HUES6 (cell line): ENCODE measurements around the gene ZSCAN22.

Source experiments
- H3K27ac ChIP-seq: 2 replicates; pipeline ENCODE4 v1.7.0; 2013; ENCODE audit warnings: low read depth, mild to moderate bottlenecking, low read length, inconsistent platforms
- H3K27me3 ChIP-seq: 2 replicates; pipeline ENCODE4 v1.6.1; 2013; ENCODE audit warnings: low read length; ENCODE audit not compliant: control insufficient read depth, insufficient read depth
- H3K36me3 ChIP-seq: 2 replicates; pipeline ENCODE4 v1.6.1; 2013; ENCODE audit warnings: low read length; ENCODE audit not compliant: control insufficient read depth, insufficient read depth
- H3K4me1 ChIP-seq: 2 replicates; pipeline ENCODE4 v1.6.1; 2013; ENCODE audit warnings: low read length; ENCODE audit not compliant: control insufficient read depth, insufficient read depth
- H3K4me3 ChIP-seq: 2 replicates; pipeline ENCODE4 v1.5.1; 2013; ENCODE audit warnings: low read depth, low read length
- H3K9ac ChIP-seq: one replicate; pipeline ENCODE4 v1.6.1; 2013; ENCODE audit warnings: mild to moderate bottlenecking, low read length
- H3K9me3 ChIP-seq: 2 replicates; pipeline ENCODE4 v1.6.1; 2013; ENCODE audit warnings: low read depth, low read length; ENCODE audit not compliant: control insufficient read depth, insufficient read depth

The ZSCAN22 gene

GRCh38 chr19:58326914-58327726 is at the start of gene ZSCAN22:
Gene ZSCAN22, plus strand, starts transcription at chr19:58326994. Its CDS starts 7,809 bp downstream, at chr19:58334803.
- peak within 1 kb of the TSS; percentile 81 for H3K4me3 ChIP-seq
- H3K27ac ChIP-seq, result no peak within 1 kb of the TSS; the same call in 1 of the 2 replicates
- peak within 1 kb of the TSS; percentile 80 for H3K9ac ChIP-seq

GRCh38 chr19:58277197-58277596 is 49.6 kb upstream of the ZSCAN22 start:
- Histone ChIP-seq H3K27me3 (no peaks in the 10 kb centered on the region), H3K9ac (no peak overlapping the region), H3K9me3 (peaks cover 19% of the 10 kb centered on the region; the same call in 1 of the 2 replicates), H3K4me1 (peaks cover 6% of the 10 kb centered on the region), H3K36me3 (peaks cover 36% of the 10 kb centered on the region), H3K4me3 (no peak overlapping the region), H3K27ac (no peak overlapping the region)

More at GRCh38 chr19:58326914-58327726, at the start of gene ZSCAN22:
- no peaks in the 10 kb centered on the region for H3K9me3 ChIP-seq
- H3K4me1 ChIP-seq, result no peaks in the 10 kb centered on the region
- H3K27me3 ChIP-seq, result no peaks in the 10 kb centered on the region
- no peaks in the 10 kb centered on the region for H3K36me3 ChIP-seq

DNA sequence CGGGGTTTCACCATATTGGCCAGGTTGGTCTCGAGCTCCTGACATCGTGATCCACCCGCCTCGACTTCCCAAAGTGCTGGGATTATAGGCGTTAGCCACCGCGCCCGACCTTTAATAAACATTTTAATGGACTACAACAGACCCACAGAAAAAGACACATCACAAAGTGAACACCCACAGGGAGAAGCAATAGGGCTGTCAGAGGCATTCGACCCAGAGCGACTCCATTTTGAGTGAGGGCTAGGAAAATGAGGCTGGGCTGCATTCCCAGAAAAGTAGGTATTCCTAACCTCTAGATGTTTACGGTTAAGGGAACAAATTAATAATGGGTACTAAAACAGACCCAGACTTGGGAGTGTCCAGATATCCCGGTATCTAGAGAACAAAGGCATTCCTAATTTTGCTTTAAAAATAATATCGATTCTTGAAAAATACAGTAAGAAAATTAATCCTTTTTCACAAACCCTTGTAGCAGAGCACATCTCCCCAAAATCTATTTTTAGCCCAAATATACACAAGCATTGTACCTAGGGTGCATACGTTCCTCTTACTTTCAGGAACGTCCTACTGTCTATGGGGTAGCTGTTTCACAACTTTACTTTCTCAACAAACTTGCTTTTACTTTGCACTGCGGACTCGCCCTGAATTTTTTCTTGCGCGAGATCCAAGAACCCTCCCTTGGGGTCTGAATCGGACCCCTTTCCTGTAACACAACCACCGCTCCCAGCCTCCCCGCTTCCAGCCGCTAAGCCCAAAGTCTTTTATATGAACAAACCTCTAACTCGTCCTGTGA is 48.9 kb upstream of the ZSCAN22 start:
- H3K27ac ChIP-seq, result peak overlapping the region; percentile 72
- peak overlapping the region; percentile 95 for H3K4me3 ChIP-seq
- H3K36me3 ChIP-seq, result peaks cover 35% of the 10 kb centered on the region
- H3K27me3 ChIP-seq, result no peaks in the 10 kb centered on the region
- peaks cover 18% of the 10 kb centered on the region; the same call in 1 of the 2 replicates for H3K9me3 ChIP-seq
- peak overlapping the region; percentile 88 for H3K9ac ChIP-seq
- H3K4me1 ChIP-seq, result peaks cover 6% of the 10 kb centered on the region

- peak within 1 kb of the TSS; percentile 95 for H3K4me3 ChIP-seq
- H3K36me3 ChIP-seq, result peaks cover 35% of the 10 kb centered on the region
- peak within 1 kb of the TSS; percentile 88 for H3K9ac ChIP-seq
- no peaks in the 10 kb centered on the region for H3K27me3 ChIP-seq
- H3K9me3 ChIP-seq, result peaks cover 16% of the 10 kb centered on the region; the same call in 1 of the 2 replicates
- peaks cover 6% of the 10 kb centered on the region for H3K4me1 ChIP-seq
- H3K27ac ChIP-seq, result peak within 1 kb of the TSS; percentile 85
Observed at GRCh38 chr19:58278541-58279041, 48.2 kb upstream of the ZSCAN22 start, which contains the start of gene ZNF8. Gene ZNF8, plus strand, starts transcription at chr19:58278955. Its CDS starts 127 bp downstream, at chr19:58279082.

- Histone ChIP-seq H3K9ac (peak overlapping the region; percentile 88), H3K27ac (peak overlapping the region; percentile 85), H3K36me3 (peaks cover 33% of the 10 kb centered on the region), H3K27me3 (no peaks in the 10 kb centered on the region), H3K4me3 (peak overlapping the region; percentile 95), H3K4me1 (peaks cover 6% of the 10 kb centered on the region), H3K9me3 (peaks cover 16% of the 10 kb centered on the region; the same call in 1 of the 2 replicates)
Observed at GRCh38 chr19:58279042-58279924, 47.5 kb upstream of the ZSCAN22 start.

- Histone ChIP-seq H3K4me3 (peak overlapping the region; percentile 95), H3K4me1 (peaks cover 6% of the 10 kb centered on the region), H3K36me3 (peaks cover 31% of the 10 kb centered on the region), H3K9me3 (peaks cover 17% of the 10 kb centered on the region; the same call in 1 of the 2 replicates), H3K9ac (no peak overlapping the region), H3K27me3 (no peaks in the 10 kb centered on the region), H3K27ac (no peak overlapping the region)
Observed at GRCh38 chr19:58279925-58280316, 46.9 kb upstream of the ZSCAN22 start.

- Histone ChIP-seq H3K27ac (no peak overlapping the region), H3K4me1 (peaks cover 6% of the 10 kb centered on the region), H3K36me3 (peaks cover 69% of the 10 kb centered on the region), H3K9ac (no peak overlapping the region), H3K4me3 (no peak overlapping the region), H3K9me3 (peaks cover 12% of the 10 kb centered on the region; the same call in 1 of the 2 replicates), H3K27me3 (no peaks in the 10 kb centered on the region)
Observed at GRCh38 chr19:58284199-58284598, 42.6 kb upstream of the ZSCAN22 start.

- Histone ChIP-seq H3K36me3 (peaks cover 95% of the 10 kb centered on the region), H3K9me3 (peaks cover 25% of the 10 kb centered on the region), H3K4me3 (no peak overlapping the region), H3K27ac (no peak overlapping the region), H3K4me1 (no peaks in the 10 kb centered on the region), H3K9ac (no peak overlapping the region), H3K27me3 (no peaks in the 10 kb centered on the region)
Observed at GRCh38 chr19:58291943-58292342, 34.9 kb upstream of the ZSCAN22 start.

- Histone ChIP-seq H3K9me3 (peaks cover 25% of the 10 kb centered on the region), H3K36me3 (peaks cover 90% of the 10 kb centered on the region), H3K27ac (no peak overlapping the region), H3K27me3 (no peaks in the 10 kb centered on the region), H3K9ac (no peak overlapping the region), H3K4me3 (no peak overlapping the region), H3K4me1 (no peaks in the 10 kb centered on the region)
Observed at GRCh38 chr19:58294743-58295374, 31.9 kb upstream of the ZSCAN22 start.

GRCh38 chr19:58296104-58296503 is 30.7 kb upstream of the ZSCAN22 start:
- Histone ChIP-seq H3K4me3 (no peak overlapping the region), H3K4me1 (no peaks in the 10 kb centered on the region), H3K9ac (no peak overlapping the region), H3K36me3 (peaks cover 93% of the 10 kb centered on the region), H3K27ac (no peak overlapping the region), H3K27me3 (no peaks in the 10 kb centered on the region), H3K9me3 (peaks cover 25% of the 10 kb centered on the region)
